Hepatocyte (in vitro differentiated cells): ENCODE data around the gene M6PR.

ENCODE experiments used
- CTCF ChIP-seq: fragments of 200-600 bp; sonication (generic); IDR thresholded peaks from 2 replicates; pipeline ENCODE4 v1.5.1; 2016; ENCODE audit warnings: antibody characterized with exemption, mild to moderate bottlenecking; ENCODE audit not compliant: poor library complexity
- EZH2phosphoT487 ChIP-seq: fragments of 200-600 bp; sonication (generic); IDR thresholded peaks from one replicate; pipeline ENCODE4 v1.6.1; 2018; ENCODE audit warnings: antibody characterized with exemption, mild to moderate bottlenecking, low read depth, moderate library complexity; ENCODE audit not compliant: unreplicated experiment, severe bottlenecking

DNA sequence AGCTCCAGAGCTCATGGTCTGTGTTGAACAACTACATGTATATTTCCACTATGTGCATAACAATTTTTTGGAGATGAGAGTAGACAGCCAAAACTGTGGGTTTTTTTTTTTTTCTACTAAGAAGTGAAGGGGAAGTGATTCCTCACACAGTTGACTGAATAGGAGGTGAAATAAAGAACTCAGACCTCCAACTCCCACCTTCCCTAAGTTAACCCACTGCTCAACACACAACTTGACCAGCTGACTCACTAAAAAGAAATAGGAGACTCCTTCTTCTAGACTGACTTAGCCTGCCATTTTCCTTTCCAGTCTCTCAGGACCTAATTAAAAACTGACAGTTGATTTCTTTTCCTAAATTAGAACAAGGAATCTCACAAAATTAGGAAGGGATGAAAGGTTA lies 1.7 kb downstream of the M6PR start:
- TF ChIP-seq CTCF: no peak
- no peak for TF ChIP-seq EZH2phosphoT487
